ENCODE data around the gene ADSS2. TPM values are rescaled to one million over a fixed set of nuclear protein-coding genes. Genes with fewer than 3 reads are reported as not detected.

ADSS2 gene
- total and polyA plus RNA-seq, 2 experiments from 2014 or later: 55.1 to 101 TPM

- no peak for TF ChIP-seq CTCF (conservative IDR thresholded peaks at IDR 0.05; ENCODE audit: low read depth in 2 of 2)
- no peak for TF ChIP-seq ZNF114 (CRISPR knock-in tag; IDR thresholded peaks at IDR 0.05)
- no peak for TF ChIP-seq CREB1 (CRISPR knock-in tag; IDR thresholded peaks at IDR 0.05; ENCODE audit: low read depth)
- TF ChIP-seq POLR2AphosphoS5 (IDR thresholded peaks at IDR 0.05; ENCODE audit: low read depth): no peak
Measured at GRCh38 chr1:244394826-244395765, 56.6 kb downstream of the ADSS2 start (continued).

GRCh38 chr1:244394346-244394745 lies 57.4 kb downstream of the ADSS2 start:
- Histone ChIP-seq H3K4me2 (no peak overlapping the region), H3K4me1 (ENCODE audit: insufficient read depth) (no peaks in the 10 kb centered on the region), H3K9me2 (ENCODE audit: insufficient read depth) (peaks cover 4% of the 10 kb centered on the region; the same call in 1 of the 2 replicates), H4K20me1 (replicated peaks; ENCODE audit: insufficient read depth) (no peaks in the 10 kb centered on the region), H3F3A (replicated peaks; ENCODE audit: low read depth) (no peaks in the 10 kb centered on the region), H3K79me2 (replicated peaks; ENCODE audit: insufficient read depth) (no peaks in the 10 kb centered on the region), H2AFZ (no peak overlapping the region), H3K27ac (ENCODE audit: low read depth) (no peak overlapping the region), H3K36me3 (ENCODE audit: insufficient read depth) (no peaks in the 10 kb centered on the region), H3K4me3 (no peak overlapping the region), H3K27me3 (ENCODE audit: insufficient read depth) (no peaks in the 10 kb centered on the region)
- Mint-ChIP-seq H3K4me3 (no peak overlapping the region), H3K27me3 (ENCODE audit: insufficient read depth, low read depth, poor library complexity) (peaks cover 4% of the 10 kb centered on the region), H3K36me3 (ENCODE audit: low read depth) (0 out of 3 replicates have a peak, but pooled peaks cover 3% of the 10 kb centered on the region), H3K9me3 (no peaks in the 10 kb centered on the region), H3K4me1 (peaks cover 7% of the 10 kb centered on the region), H3K27ac (no peak overlapping the region)
- DNase-seq (ENCODE audit: low spot score): no peak
- ATAC-seq: no peak
- TF ChIP-seq POLR2AphosphoS5 (IDR thresholded peaks at IDR 0.05; ENCODE audit: low read depth): no peak

- no peaks in the 10 kb centered on the region for H3K79me2 ChIP-seq (replicated peaks; ENCODE audit: insufficient read depth)
- H3K27ac ChIP-seq (ENCODE audit: low read depth): no peak overlapping the region
- H3K4me3 Mint-ChIP-seq: no peak overlapping the region
- no peaks in the 10 kb centered on the region for H3K9me3 Mint-ChIP-seq
- no peak for TF ChIP-seq ZNF331 (CRISPR knock-in tag; IDR thresholded peaks at IDR 0.05; ENCODE audit: low read depth)
- no peak for TF ChIP-seq REST (IDR thresholded peaks at IDR 0.05; ENCODE audit: unreplicated experiment)
- TF ChIP-seq NANOG (IDR thresholded peaks at IDR 0.05; ENCODE audit: borderline replicate concordance): no peak
- no peak overlapping the region; the same call in 1 of the 2 replicates for H3K27ac Mint-ChIP-seq
- no peaks in the 10 kb centered on the region for H3K36me3 Mint-ChIP-seq (ENCODE audit: low read depth)
- no peak overlapping the region for H3K4me3 ChIP-seq
- no peaks in the 10 kb centered on the region for H3K36me3 ChIP-seq (ENCODE audit: insufficient read depth)
- no peaks in the 10 kb centered on the region for H3K4me1 ChIP-seq (ENCODE audit: insufficient read depth)
- peaks cover 3% of the 10 kb centered on the region for H3K27me3 Mint-ChIP-seq (ENCODE audit: insufficient read depth, low read depth, poor library complexity)
- H3K27me3 ChIP-seq (ENCODE audit: insufficient read depth): no peaks in the 10 kb centered on the region
- no peak overlapping the region for H3K4me2 ChIP-seq
- no peaks in the 10 kb centered on the region for H4K20me1 ChIP-seq (replicated peaks; ENCODE audit: insufficient read depth)
- ATAC-seq (no peak), DNase-seq (ENCODE audit: low spot score) (no peak)
- H3K4me1 Mint-ChIP-seq: peaks cover 7% of the 10 kb centered on the region
- H3F3A ChIP-seq (replicated peaks; ENCODE audit: low read depth): no peaks in the 10 kb centered on the region; the same call in 1 of the 2 replicates
- peaks cover 4% of the 10 kb centered on the region; the same call in 1 of the 2 replicates for H3K9me2 ChIP-seq (ENCODE audit: insufficient read depth)
- H2AFZ ChIP-seq: no peak overlapping the region
Measured at GRCh38 chr1:244393604-244394176, 58.0 kb downstream of the ADSS2 start.

All from GM23338 (cell line).